GM10847 (cell line): ENCODE data around the gene GAPDH.

Experiments
- POLR2A ChIP-seq: IDR thresholded peaks from 2 replicates; pipeline ENCODE4 v1.6.1; 2011; ENCODE audit not compliant: insufficient read length; ENCODE audit errors: extremely low read depth

The GAPDH gene

DNA sequence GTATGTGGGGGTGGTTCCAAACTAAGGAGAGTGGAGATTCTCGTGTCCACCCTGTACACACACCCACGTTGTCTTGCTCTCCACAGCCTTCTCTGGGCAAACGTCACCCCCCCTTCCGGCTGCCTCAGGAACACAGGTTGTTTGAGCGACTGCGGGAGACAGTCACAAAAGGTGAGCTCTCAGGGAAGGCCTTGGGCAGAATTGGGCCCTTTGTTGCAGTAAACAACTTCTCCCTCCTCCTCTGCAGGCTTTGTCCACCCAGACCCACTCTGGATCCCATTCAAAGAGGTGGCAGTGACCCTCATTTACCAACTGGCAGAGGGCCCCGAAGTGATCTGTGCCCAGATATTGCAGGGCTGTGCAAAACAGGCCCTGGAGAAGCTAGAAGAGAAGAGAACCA lies 8.1 kb upstream of the GAPDH start:
- no peak for TF ChIP-seq POLR2A

DNA sequence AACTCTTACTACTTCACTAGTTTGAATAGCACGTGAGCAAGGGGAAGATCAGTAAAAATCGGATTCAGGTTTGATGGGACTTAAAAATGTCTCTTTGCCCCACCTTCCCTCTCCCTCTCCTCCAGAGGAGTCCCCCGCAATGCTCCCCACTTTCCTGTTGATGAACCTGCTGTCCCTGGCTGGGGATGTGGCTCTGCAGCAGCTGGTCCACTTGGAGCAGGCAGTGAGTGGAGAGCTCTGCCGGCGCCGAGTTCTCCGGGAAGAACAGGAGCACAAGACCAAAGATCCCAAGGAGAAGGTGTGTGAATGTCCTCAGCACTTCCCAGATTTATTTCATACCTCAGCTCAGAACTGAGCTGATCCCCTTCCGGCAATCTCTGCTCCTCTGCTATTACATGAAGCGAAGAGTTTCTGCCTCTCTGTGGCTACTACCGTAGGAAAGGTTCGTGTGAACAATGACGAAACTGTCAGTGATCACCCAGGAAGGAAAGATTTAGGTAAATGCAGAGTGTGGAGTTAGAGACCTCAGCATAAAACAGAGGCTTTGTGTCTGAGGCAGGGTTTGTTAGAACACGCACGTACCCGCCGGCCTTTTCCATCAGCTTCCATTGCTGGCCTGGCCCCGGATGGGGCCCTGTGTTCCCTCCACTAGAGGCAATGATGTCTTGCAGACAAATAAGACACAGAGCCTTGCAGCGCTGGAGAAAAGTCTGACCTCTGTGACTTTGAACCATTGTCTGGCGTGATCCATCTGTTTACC lies 7.4 kb upstream of the GAPDH start:
- no peak for TF ChIP-seq POLR2A

DNA sequence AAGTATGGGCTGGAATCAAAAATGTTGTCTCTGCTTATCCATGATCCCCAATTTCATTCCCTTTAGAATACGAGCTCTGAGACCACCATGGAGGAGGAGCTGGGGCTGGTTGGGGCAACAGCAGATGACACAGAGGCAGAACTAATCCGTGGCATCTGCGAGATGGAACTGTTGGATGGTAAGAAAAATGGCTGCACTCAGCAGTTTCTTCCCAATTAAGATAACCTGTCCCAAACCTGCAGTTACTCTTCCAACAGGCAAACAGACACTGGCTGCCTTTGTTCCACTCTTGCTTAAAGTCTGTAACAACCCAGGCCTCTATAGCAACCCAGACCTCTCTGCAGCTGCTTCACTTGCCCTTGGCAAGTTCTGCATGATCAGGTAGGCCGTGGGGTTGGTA lies 6.6 kb upstream of the GAPDH start:
- TF ChIP-seq POLR2A: no peak

DNA sequence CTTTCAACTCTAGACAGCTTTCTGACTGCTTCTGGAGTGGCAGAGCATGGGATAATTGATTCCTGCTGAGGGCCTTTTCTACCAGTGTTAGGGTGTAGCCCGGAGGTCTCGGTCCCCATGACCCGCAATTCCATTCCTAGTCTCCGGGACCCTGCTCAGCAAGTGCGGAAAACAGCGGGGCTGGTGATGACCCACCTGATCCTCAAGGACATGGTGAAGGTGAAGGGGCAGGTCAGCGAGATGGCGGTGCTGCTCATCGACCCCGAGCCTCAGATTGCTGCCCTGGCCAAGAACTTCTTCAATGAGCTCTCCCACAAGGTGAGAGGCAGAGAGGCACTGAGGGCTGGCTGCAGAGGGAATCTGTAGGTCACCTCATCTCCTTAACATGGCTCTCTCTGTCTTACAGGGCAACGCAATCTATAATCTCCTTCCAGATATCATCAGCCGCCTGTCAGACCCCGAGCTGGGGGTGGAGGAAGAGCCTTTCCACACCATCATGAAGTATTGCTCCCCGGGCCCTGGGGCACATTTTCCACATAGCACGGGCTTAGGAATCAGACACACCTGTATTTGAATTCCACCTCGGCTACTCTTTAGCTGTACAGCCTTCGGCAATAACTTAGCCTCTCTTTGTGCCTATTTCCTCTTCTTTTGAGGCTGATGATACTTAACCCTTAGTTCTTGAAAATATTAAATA lies 5.6 kb upstream of the GAPDH start:
- TF ChIP-seq POLR2A: no peak

DNA sequence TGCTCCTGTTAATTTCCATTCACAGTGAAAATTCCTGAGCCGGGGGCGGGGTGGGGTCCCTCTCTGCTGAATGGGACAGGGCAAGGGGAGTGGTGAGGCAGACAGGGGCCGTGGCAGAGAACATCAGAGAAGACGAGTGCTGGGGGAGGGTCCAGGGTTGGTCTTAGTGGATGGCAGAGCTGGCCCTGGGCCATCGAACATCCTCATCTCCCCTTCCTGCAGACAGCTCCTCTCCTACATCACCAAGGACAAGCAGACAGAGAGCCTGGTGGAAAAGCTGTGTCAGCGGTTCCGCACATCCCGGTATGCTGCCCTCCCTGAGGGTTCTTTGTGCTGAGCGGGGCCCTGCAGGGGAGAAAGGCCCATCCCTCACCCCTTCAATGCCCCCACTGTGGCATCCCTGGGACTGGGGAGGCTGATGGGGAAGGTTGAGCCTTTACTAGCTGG lies 5.0 kb upstream of the GAPDH start:
- TF ChIP-seq POLR2A: no peak

DNA sequence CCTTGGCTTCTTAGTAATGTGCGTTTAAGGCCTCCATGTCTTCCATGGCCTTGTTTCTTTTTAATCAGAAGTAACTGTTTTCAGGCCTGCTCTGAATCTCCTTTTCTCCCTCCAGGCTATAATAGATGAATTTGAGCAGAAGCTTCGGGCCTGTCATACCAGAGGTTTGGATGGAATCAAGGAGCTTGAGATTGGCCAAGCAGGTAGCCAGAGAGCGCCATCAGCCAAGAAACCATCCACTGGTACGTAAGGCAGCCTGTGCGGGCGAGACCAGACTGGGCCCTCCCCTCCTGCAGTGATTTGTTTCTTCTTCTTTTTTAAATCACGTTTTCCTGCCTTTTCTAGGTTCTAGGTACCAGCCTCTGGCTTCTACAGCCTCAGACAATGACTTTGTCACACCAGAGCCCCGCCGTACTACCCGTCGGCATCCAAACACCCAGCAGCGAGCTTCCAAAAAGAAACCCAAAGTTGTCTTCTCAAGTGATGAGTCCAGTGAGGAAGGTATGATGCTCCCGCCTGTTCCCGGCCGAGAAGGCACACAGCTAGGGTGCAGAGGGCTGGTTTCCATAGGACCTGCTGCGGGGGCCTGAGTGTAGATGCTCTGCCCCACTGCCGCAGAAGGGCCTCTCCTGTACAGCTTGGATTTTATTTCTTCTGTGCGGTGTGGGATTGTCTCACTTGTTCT lies 3.6 kb upstream of the GAPDH start:
- no peak for TF ChIP-seq POLR2A

DNA sequence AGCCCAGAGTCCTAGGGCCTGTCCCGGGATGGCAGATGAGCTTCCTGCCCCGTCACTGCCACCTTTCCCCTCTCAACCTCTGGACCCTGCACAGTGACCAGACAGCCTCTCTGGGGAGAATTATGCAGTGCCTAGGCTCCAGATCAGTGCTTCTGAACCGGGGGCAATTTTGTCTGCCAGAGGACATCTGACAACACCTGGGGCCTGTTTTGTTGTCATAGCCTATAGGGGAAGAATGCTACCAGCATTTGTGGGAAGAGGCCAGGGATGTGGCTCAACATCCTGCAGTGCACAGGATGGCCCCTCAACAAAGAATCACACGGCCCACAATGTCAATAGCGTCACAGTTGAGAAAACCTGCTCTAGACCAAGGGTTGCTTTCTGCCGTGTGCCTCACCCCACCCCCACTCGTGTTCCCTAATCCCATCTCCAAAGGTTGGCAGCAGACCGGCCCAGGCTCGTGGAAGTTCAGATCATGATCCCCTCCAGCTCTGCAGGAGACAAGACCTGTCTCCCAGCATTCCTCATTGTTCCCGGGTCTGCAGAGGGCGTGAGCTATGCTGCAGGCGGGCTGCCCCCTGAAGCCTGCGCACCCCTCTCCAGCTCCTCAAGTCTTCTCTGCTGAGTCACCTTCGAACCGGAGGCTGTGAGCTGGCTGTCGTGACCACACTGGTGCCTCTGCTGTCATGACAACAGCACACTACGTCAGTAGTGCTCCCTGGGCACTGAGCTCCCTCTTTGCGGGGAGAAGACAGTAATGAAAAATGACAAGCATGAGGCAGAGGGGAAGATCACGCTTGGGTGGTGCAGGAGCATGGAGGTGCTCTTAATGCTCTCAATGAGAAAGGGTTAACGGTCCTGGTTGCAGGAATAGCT lies 2.0 kb upstream of the GAPDH start:
- peak; percentile 20 for TF ChIP-seq POLR2A

DNA sequence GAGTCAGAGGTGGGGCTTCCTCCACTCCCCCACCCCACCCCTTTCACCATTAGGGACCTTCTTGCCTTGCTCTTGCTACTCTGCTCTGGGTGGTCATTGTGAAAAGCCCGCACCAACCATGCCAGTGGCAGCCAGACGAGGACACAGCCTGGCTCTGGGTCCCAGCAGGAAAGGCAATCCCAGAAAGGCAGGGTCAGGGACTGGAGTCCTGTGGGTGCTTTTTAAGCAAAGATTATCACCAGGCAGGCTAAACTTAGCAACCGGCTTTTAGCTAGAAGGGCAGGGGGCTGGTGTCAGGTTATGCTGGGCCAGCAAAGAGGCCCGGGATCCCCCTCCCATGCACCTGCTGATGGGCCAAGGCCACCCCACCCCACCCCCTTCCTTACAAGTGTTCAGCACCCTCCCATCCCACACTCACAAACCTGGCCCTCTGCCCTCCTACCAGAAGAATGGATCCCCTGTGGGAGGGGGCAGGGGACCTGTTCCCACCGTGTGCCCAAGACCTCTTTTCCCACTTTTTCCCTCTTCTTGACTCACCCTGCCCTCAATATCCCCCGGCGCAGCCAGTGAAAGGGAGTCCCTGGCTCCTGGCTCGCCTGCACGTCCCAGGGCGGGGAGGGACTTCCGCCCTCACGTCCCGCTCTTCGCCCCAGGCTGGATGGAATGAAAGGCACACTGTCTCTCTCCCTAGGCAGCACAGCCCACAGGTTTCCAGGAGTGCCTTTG lies 1.2 kb upstream of the GAPDH start:
- TF ChIP-seq POLR2A: no peak

DNA sequence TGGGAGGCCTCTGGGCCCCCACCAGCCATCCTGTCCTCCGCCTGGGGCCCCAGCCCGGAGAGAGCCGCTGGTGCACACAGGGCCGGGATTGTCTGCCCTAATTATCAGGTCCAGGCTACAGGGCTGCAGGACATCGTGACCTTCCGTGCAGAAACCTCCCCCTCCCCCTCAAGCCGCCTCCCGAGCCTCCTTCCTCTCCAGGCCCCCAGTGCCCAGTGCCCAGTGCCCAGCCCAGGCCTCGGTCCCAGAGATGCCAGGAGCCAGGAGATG lies 729 bp upstream of the GAPDH start:
- TF ChIP-seq POLR2A: no peak

DNA sequence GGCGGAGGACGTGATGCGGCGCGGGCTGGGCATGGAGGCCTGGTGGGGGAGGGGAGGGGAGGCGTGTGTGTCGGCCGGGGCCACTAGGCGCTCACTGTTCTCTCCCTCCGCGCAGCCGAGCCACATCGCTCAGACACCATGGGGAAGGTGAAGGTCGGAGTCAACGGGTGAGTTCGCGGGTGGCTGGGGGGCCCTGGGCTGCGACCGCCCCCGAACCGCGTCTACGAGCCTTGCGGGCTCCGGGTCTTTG lies 303 bp downstream of the GAPDH start:
- TF ChIP-seq POLR2A: no peak

DNA sequence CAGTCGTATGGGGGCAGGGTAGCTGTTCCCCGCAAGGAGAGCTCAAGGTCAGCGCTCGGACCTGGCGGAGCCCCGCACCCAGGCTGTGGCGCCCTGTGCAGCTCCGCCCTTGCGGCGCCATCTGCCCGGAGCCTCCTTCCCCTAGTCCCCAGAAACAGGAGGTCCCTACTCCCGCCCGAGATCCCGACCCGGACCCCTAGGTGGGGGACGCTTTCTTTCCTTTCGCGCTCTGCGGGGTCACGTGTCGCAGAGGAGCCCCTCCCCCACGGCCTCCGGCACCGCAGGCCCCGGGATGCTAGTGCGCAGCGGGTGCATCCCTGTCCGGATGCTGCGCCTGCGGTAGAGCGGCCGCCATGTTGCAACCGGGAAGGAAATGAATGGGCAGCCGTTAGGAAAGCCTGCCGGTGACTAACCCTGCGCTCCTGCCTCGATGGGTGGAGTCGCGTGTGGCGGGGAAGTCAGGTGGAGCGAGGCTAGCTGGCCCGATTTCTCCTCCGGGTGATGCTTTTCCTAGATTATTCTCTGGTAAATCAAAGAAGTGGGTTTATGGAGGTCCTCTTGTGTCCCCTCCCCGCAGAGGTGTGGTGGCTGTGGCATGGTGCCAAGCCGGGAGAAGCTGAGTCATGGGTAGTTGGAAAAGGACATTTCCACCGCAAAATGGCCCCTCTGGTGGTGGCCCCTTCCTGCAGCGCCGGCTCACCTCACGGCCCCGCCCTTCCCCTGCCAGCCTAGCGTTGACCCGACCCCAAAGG lies 804 bp downstream of the GAPDH start:
- TF ChIP-seq POLR2A: no peak

DNA sequence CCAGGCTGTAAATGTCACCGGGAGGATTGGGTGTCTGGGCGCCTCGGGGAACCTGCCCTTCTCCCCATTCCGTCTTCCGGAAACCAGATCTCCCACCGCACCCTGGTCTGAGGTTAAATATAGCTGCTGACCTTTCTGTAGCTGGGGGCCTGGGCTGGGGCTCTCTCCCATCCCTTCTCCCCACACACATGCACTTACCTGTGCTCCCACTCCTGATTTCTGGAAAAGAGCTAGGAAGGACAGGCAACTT lies 1.3 kb downstream of the GAPDH start:
- no peak for TF ChIP-seq POLR2A

DNA sequence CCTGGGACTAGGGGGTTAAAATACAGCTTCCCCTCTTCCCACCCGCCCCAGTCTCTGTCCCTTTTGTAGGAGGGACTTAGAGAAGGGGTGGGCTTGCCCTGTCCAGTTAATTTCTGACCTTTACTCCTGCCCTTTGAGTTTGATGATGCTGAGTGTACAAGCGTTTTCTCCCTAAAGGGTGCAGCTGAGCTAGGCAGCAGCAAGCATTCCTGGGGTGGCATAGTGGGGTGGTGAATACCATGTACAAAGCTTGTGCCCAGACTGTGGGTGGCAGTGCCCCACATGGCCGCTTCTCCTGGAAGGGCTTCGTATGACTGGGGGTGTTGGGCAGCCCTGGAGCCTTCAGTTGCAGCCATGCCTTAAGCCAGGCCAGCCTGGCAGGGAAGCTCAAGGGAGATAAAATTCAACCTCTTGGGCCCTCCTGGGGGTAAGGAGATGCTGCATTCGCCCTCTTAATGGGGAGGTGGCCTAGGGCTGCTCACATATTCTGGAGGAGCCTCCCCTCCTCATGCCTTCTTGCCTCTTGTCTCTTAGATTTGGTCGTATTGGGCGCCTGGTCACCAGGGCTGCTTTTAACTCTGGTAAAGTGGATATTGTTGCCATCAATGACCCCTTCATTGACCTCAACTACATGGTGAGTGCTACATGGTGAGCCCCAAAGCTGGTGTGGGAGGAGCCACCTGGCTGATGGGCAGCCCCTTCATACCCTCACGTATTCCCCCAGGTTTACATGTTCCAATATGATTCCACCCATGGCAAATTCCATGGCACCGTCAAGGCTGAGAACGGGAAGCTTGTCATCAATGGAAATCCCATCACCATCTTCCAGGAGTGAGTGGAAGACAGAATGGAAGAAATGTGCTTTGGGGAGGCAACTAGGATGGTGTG lies 1.9 kb downstream of the GAPDH start:
- TF ChIP-seq POLR2A: no peak
